ENCODE measurements around the gene KRTAP13-1. TPM values are rescaled to one million over a fixed set of nuclear protein-coding genes. Genes with fewer than 3 reads are reported as not detected.
A peak's percentile ranks its signal among the peaks of the same experiment; 100 is the strongest.

Gene KRTAP13-1
- total RNA-seq, 4 donors from 2014 or later, result not detected

DNA sequence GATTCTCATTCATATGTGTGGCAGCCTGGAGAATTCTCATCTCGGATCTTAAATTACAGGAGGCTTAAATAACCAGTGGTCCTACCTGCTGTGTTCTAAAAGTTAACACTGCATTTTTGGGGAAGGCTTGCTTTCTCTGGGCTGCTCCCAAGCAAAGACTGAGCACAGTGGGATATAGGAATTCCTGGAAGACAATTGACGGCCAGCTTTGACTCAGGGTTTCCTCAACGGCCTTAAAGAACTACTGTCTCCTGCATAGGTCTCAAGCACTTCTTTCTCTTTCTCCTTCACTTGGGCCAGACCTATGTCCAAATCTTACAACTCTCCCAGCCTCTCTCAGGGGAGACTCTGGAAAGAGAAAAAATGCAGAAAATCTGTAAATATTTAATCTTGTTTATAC lies 30.9 kb downstream of the KRTAP13-1 start:
- in situ Hi-C loops (cut with MboI; ENCODE audit: low sequenced_read_pairs in 4 of 4), result no loop called here
- no peak overlapping the region for H3K27ac ChIP-seq
- TF ChIP-seq POLR2A (IDR thresholded peaks at IDR 0.05), result no peak
- TF ChIP-seq, protein P1, sequence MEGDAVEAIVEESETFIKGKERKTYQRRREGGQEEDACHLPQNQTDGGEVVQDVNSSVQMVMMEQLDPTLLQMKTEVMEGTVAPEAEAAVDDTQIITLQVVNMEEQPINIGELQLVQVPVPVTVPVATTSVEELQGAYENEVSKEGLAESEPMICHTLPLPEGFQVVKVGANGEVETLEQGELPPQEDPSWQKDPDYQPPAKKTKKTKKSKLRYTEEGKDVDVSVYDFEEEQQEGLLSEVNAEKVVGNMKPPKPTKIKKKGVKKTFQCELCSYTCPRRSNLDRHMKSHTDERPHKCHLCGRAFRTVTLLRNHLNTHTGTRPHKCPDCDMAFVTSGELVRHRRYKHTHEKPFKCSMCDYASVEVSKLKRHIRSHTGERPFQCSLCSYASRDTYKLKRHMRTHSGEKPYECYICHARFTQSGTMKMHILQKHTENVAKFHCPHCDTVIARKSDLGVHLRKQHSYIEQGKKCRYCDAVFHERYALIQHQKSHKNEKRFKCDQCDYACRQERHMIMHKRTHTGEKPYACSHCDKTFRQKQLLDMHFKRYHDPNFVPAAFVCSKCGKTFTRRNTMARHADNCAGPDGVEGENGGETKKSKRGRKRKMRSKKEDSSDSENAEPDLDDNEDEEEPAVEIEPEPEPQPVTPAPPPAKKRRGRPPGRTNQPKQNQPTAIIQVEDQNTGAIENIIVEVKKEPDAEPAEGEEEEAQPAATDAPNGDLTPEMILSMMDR (IDR thresholded peaks at IDR 0.05 in 4 of 5, conservative IDR thresholded peaks at IDR 0.05 in 1 of 5), result no peak
- ATAC-seq (no peak), DNase-seq (no peak)
- H3K4me3 ChIP-seq, result no peak overlapping the region
- H3K27me3 ChIP-seq, result no peaks in the 10 kb centered on the region
- no peaks in the 10 kb centered on the region for H3K36me3 ChIP-seq
- intact Hi-C loops (cut with DNase I; ENCODE audit: low total_unique reads), result no loop called here
- H3K4me1 ChIP-seq, result no peaks in the 10 kb centered on the region
- H3K9me3 ChIP-seq, result no peaks in the 10 kb centered on the region

DNA sequence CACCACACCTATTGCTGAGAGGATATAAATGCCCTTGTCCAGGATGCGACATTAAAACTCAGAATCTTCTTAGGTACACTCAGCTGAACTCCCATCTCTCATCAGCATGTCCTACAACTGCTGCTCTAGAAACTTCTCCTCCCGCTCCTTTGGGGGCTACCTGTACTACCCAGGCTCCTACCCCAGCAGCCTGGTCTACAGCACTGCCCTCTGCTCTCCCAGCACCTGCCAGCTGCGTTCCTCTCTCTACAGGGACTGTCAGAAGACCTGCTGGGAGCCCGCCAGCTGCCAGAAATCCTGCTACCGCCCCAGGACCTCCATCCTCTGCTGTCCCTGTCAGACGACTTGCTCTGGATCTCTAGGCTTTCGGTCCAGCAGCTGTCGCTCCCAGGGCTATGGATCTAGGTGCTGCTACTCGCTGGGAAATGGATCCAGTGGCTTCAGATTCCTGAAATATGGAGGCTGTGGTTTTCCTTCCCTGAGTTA lies 34.4 kb downstream of the KRTAP13-1 start, which contains the start of gene KRTAP13-4:
Gene KRTAP13-4 (plus strand): TSS at position 51 of the 486 bp plus-strand sequence. CDS start 56 bp downstream, at position 107.
- intact Hi-C loops (cut with DNase I; ENCODE audit: low total_unique reads) (no loop called here), in situ Hi-C loops (cut with MboI; ENCODE audit: low sequenced_read_pairs in 4 of 4) (no loop called here)
- no peak within 1 kb of the TSS for H3K27ac ChIP-seq
- no peak within 1 kb of the TSS for H3K4me3 ChIP-seq
- no peaks in the 10 kb centered on the region for H3K36me3 ChIP-seq
- ATAC-seq, result no peak
- no peaks in the 10 kb centered on the region for H3K4me1 ChIP-seq
- H3K27me3 ChIP-seq, result no peaks in the 10 kb centered on the region
- DNase-seq, result no peak
- TF ChIP-seq POLR2A (IDR thresholded peaks at IDR 0.05), result no peak
- TF ChIP-seq, protein P1 (IDR thresholded peaks at IDR 0.05 in 4 of 5, conservative IDR thresholded peaks at IDR 0.05 in 1 of 5), result no peak
- no peaks in the 10 kb centered on the region for H3K9me3 ChIP-seq

GRCh38 chr21:30434033-30434631 lies 38.3 kb downstream of the KRTAP13-1 start:
- TF ChIP-seq POLR2A (IDR thresholded peaks at IDR 0.05), result no peak
- TF ChIP-seq, protein P1 (IDR thresholded peaks at IDR 0.05 in 4 of 5, conservative IDR thresholded peaks at IDR 0.05 in 1 of 5), result peak in 1 of 5 experiments; percentile 21
- no peak for ATAC-seq
- no peak overlapping the region for H3K4me3 ChIP-seq
- in situ Hi-C loops (cut with MboI; ENCODE audit: low sequenced_read_pairs in 4 of 4) (no loop called here), intact Hi-C loops (cut with DNase I; ENCODE audit: low total_unique reads) (no loop called here)
- H3K36me3 ChIP-seq, result no peaks in the 10 kb centered on the region
- DNase-seq, result no peak
- no peaks in the 10 kb centered on the region for H3K4me1 ChIP-seq
- no peaks in the 10 kb centered on the region for H3K9me3 ChIP-seq
- H3K27ac ChIP-seq, result no peak overlapping the region
- no peaks in the 10 kb centered on the region for H3K27me3 ChIP-seq

DNA sequence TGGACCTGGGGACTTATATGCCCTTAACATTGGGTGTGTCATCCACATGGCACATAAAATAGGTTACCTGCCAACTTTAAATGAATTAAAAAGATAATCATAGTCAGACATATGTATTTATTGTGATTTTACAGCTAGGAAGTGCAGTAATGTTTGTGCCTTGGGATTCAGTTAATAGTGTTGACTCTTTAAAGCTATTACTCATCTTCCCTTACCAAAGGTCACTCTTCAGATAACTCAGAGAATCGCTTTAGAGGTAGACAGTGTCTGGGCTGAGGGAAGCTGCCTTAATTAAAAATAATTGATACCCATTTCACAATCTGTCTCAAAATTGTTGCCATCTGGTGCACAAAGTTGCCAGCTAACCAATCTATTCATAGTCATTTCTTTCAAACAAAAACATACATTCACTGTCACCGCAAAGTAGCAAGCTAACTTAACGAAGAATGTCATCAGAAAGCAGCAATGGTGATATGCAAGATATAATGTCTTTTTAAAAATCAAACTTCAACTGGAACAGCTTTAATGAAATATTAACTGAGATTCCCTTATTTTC lies 41.3 kb downstream of the KRTAP13-1 start:
- intact Hi-C loops (cut with DNase I; ENCODE audit: low total_unique reads) (no loop called here), in situ Hi-C loops (cut with MboI; ENCODE audit: low sequenced_read_pairs in 4 of 4) (no loop called here)
- no peak for ATAC-seq

More for the DNA sequence above, 41.3 kb downstream of the KRTAP13-1 start:
- Histone ChIP-seq H3K27me3 (no peaks in the 10 kb centered on the region), H3K27ac (no peak overlapping the region), H3K4me1 (no peaks in the 10 kb centered on the region), H3K9me3 (no peaks in the 10 kb centered on the region), H3K36me3 (no peaks in the 10 kb centered on the region), H3K4me3 (no peak overlapping the region)
- DNase-seq, result no peak
- TF ChIP-seq POLR2A (IDR thresholded peaks at IDR 0.05), result no peak
- TF ChIP-seq, protein P1 (IDR thresholded peaks at IDR 0.05 in 4 of 5, conservative IDR thresholded peaks at IDR 0.05 in 1 of 5), result no peak

All from gastrocnemius medialis (tissue), 4 donors.